ENCODE results near the gene VASN.

Gene VASN

DNA sequence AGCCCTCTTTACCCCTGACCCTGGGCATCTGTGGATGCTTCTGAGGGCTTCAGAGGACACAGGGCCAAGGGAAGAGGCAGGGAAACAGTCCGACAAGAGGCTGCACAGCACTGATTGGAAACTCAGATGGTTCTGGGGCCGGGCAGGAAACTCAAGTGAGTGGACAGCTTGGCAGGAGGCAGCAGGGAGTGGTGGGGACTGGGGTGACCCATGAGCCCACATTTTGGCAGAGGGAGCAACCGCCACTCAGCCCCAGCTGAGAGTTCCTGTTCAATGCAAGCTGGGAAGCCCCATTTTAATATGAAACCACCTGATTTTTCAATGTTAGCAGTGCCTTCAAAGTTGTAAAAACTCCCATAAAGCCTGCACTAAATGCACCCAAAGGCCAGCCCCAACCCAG, 1.5 kb upstream of the VASN start:
- TF ChIP-seq EZH2 (IDR thresholded peaks at IDR 0.05; ENCODE audit: borderline replicate concordance, low read depth, low read length, severe bottlenecking): no peak
- TF ChIP-seq, protein P1, sequence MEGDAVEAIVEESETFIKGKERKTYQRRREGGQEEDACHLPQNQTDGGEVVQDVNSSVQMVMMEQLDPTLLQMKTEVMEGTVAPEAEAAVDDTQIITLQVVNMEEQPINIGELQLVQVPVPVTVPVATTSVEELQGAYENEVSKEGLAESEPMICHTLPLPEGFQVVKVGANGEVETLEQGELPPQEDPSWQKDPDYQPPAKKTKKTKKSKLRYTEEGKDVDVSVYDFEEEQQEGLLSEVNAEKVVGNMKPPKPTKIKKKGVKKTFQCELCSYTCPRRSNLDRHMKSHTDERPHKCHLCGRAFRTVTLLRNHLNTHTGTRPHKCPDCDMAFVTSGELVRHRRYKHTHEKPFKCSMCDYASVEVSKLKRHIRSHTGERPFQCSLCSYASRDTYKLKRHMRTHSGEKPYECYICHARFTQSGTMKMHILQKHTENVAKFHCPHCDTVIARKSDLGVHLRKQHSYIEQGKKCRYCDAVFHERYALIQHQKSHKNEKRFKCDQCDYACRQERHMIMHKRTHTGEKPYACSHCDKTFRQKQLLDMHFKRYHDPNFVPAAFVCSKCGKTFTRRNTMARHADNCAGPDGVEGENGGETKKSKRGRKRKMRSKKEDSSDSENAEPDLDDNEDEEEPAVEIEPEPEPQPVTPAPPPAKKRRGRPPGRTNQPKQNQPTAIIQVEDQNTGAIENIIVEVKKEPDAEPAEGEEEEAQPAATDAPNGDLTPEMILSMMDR (IDR thresholded peaks at IDR 0.05; ENCODE audit: borderline replicate concordance, extremely low read depth, low read length, poor library complexity, severe bottlenecking): no peak
- peaks cover 22% of the 10 kb centered on the region for H3K36me3 ChIP-seq (ENCODE audit: insufficient read depth, low read length)
- no peaks in the 10 kb centered on the region for H3K27me3 ChIP-seq (ENCODE audit: insufficient read depth, low read length, poor library complexity)
- DNase-seq (no peak), ATAC-seq (ENCODE audit: insufficient read depth, low read depth) (no peak)
- H2AFZ ChIP-seq (ENCODE audit: low read depth, low read length): no peak overlapping the region
- no peak overlapping the region for H3K4me2 ChIP-seq (ENCODE audit: insufficient read depth, low read length)
- no peaks in the 10 kb centered on the region for H3K9me3 ChIP-seq (ENCODE audit: insufficient read depth, low read length, severe bottlenecking)
- no peak overlapping the region for H3K4me3 ChIP-seq (ENCODE audit: low read depth in 1 of 2, low read length in 2 of 2)
- H3K9ac ChIP-seq (ENCODE audit: low read depth, low read length): no peak overlapping the region
- H3K79me2 ChIP-seq (ENCODE audit: insufficient read depth, low read length): no peaks in the 10 kb centered on the region
- H3K27ac ChIP-seq (ENCODE audit: low read length): no peak overlapping the region
- H3K4me1 ChIP-seq (ENCODE audit: insufficient read depth, low read length): no peaks in the 10 kb centered on the region
- peaks cover 46% of the 10 kb centered on the region for H4K20me1 ChIP-seq (ENCODE audit: insufficient read depth, low read length)

DNA sequence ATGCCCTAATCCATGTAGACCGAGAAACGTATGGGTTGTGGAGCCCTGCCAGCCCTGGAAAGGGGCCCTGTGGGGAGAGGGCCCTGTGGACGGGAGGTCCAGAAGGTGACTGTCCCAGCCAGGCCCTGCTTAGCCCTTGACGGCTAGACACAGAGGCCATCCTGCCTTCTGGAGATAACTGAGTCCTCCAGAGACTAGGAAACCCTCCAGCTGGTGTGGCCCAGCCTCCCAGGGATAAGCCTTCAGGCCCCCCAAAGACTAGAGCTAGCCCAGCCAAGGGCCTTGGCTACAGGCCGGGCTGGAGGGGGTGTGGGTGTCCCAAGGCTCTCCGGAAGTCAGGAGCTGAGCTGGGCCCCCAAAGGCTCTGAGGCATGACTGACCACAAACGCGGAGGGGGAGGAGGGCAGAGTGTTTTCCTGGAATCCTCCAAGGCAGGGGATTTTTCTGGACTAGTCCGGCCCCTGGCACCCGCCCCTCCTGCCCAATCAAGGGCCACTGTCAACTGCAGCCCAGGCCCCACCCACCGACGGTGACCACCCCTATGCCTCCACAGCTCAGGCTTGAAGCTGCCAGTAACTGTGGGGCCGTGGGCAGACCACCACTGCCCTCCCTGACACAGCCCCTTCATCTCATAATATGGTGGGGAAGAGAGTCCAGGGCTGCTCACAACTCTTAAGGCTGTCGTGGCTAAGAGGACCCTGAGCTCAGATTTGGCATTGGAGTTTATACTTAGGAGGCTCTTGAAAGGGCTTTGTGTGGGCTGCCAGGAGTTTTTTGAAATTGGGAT, 885 bp upstream of the VASN start:
- Histone ChIP-seq H3K4me2 (ENCODE audit: insufficient read depth, low read length) (no peak overlapping the region), H3K79me2 (ENCODE audit: insufficient read depth, low read length) (no peaks in the 10 kb centered on the region), H3K4me3 (ENCODE audit: low read depth in 1 of 2, low read length in 2 of 2) (no peak overlapping the region), H2AFZ (ENCODE audit: low read depth, low read length) (no peak overlapping the region), H3K36me3 (ENCODE audit: insufficient read depth, low read length) (peaks cover 16% of the 10 kb centered on the region), H3K9me3 (ENCODE audit: insufficient read depth, low read length, severe bottlenecking) (no peaks in the 10 kb centered on the region), H3K4me1 (ENCODE audit: insufficient read depth, low read length) (no peaks in the 10 kb centered on the region), H3K27ac (ENCODE audit: low read length) (no peak overlapping the region), H3K27me3 (ENCODE audit: insufficient read depth, low read length, poor library complexity) (no peaks in the 10 kb centered on the region), H4K20me1 (ENCODE audit: insufficient read depth, low read length) (peaks cover 47% of the 10 kb centered on the region), H3K9ac (ENCODE audit: low read depth, low read length) (no peak overlapping the region)
- ATAC-seq (ENCODE audit: insufficient read depth, low read depth) (no peak), DNase-seq (no peak)
- TF ChIP-seq, protein P1 (IDR thresholded peaks at IDR 0.05; ENCODE audit: borderline replicate concordance, extremely low read depth, low read length, poor library complexity, severe bottlenecking): no peak
- no peak for TF ChIP-seq EZH2 (IDR thresholded peaks at IDR 0.05; ENCODE audit: borderline replicate concordance, low read depth, low read length, severe bottlenecking)

DNA sequence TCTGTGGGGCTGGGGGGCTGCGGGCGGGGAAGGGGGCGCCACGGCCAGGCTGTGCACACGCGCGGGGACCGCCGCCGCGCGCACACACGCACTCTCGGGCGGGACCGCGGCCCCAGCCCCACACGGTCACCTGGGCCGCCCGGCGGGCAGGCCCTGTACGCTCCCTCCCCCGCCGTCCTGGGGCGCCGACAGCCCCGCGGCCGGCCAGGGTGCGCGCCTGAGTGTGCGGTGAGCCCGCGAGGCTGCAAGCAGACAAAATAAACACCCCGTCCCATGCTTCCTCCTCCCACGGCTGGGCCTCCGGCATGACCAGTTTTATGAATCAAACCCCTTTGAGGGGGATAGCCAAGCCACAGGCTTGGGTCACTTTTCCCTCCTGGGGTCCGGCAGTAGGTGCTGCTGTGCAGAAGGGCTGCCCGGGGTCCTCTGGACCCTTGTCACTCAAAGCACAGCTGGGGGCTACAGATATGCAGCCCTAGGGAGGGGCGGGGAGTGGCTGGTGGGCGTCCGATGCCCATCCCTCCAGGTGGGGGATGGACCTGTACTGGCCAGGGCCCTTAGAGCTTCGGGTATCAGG, 441 bp downstream of the VASN start:
- TF ChIP-seq EZH2 (IDR thresholded peaks at IDR 0.05; ENCODE audit: borderline replicate concordance, low read depth, low read length, severe bottlenecking): no peak
- TF ChIP-seq, protein P1 (IDR thresholded peaks at IDR 0.05; ENCODE audit: borderline replicate concordance, extremely low read depth, low read length, poor library complexity, severe bottlenecking): no peak
- Histone ChIP-seq H3K4me3 (ENCODE audit: low read depth in 1 of 2, low read length in 2 of 2) (no peak overlapping the region), H3K27me3 (ENCODE audit: insufficient read depth, low read length, poor library complexity) (no peaks in the 10 kb centered on the region), H3K4me2 (ENCODE audit: insufficient read depth, low read length) (no peak overlapping the region), H2AFZ (ENCODE audit: low read depth, low read length) (no peak overlapping the region), H3K27ac (ENCODE audit: low read length) (no peak overlapping the region), H3K9ac (ENCODE audit: low read depth, low read length) (no peak overlapping the region), H3K36me3 (ENCODE audit: insufficient read depth, low read length) (peaks cover 10% of the 10 kb centered on the region), H4K20me1 (ENCODE audit: insufficient read depth, low read length) (peaks cover 46% of the 10 kb centered on the region), H3K4me1 (ENCODE audit: insufficient read depth, low read length) (no peaks in the 10 kb centered on the region), H3K9me3 (ENCODE audit: insufficient read depth, low read length, severe bottlenecking) (no peaks in the 10 kb centered on the region), H3K79me2 (ENCODE audit: insufficient read depth, low read length) (no peaks in the 10 kb centered on the region)
- DNase-seq: no peak
- no peak for ATAC-seq (ENCODE audit: insufficient read depth, low read depth)

Measured in DND-41 (cell line).